DLD1 (cell line): ENCODE results near the gene CWC22.

ENCODE experiments used
- in situ Hi-C: cut with HindIII; loops from 2 replicates; pipeline ENCODE4 v1.10.0; 2017; ENCODE audit warnings: low sequenced_read_pairs

The CWC22 gene

GRCh38 chr2:179900655-179901054 is 106.4 kb downstream of the CWC22 start:
- in situ Hi-C loops: no loop called here

GRCh38 chr2:179899666-179900065 is 107.4 kb downstream of the CWC22 start:
- in situ Hi-C loops: no loop called here

GRCh38 chr2:179898873-179899272 is 108.2 kb downstream of the CWC22 start:
- in situ Hi-C loops: no loop called here
